Measurements from ENCODE around the gene STK17A. TPM values are rescaled to one million over a fixed set of nuclear protein-coding genes. Genes with fewer than 3 reads are reported as not detected.

STK17A gene
- total RNA-seq, 2 donors from 2014 or later = 42.4 to 55.5 TPM

GRCh38 chr7:43546231-43546630 is 36.7 kb upstream of the STK17A start:
- Histone ChIP-seq H3K4me1 (ENCODE audit: control insufficient read depth in 1 of 2, low read depth in 2 of 2) (no peaks in the 10 kb centered on the region), H3K27ac (no peak overlapping the region), H3K27me3 (replicated peaks; ENCODE audit: insufficient read depth) (no peaks in the 10 kb centered on the region), H3K36me3 (no peaks in the 10 kb centered on the region), H3K4me3 (no peak overlapping the region), H3K9me3 (no peaks in the 10 kb centered on the region)
- ATAC-seq (ENCODE audit: insufficient number of reproducible peaks, low FRiP score, low read depth) = no peak
- no peak for TF ChIP-seq CTCF (IDR thresholded peaks at IDR 0.05)
- DNase-seq (ENCODE audit: low spot score) = no peak

- no peak for DNase-seq (ENCODE audit: low spot score)
- no peaks in the 10 kb centered on the region for H3K9me3 ChIP-seq
Measured at GRCh38 chr7:43550427-43550826, 32.5 kb upstream of the STK17A start.

GRCh38 chr7:43552122-43552521 is 30.8 kb upstream of the STK17A start:
- H3K4me3 ChIP-seq = no peak overlapping the region
- ATAC-seq (ENCODE audit: insufficient number of reproducible peaks, low FRiP score, low read depth) (no peak), DNase-seq (ENCODE audit: low spot score) (no peak)
- H3K27me3 ChIP-seq (replicated peaks; ENCODE audit: insufficient read depth) = no peaks in the 10 kb centered on the region
- TF ChIP-seq CTCF (IDR thresholded peaks at IDR 0.05) = no peak
- no peaks in the 10 kb centered on the region for H3K4me1 ChIP-seq (ENCODE audit: control insufficient read depth in 1 of 2, low read depth in 2 of 2)
- H3K36me3 ChIP-seq = no peaks in the 10 kb centered on the region
- no peaks in the 10 kb centered on the region for H3K9me3 ChIP-seq
- no peak overlapping the region for H3K27ac ChIP-seq

More at GRCh38 chr7:43550427-43550826, 32.5 kb upstream of the STK17A start:
- Histone ChIP-seq H3K36me3 (no peaks in the 10 kb centered on the region), H3K27ac (no peak overlapping the region), H3K4me1 (ENCODE audit: control insufficient read depth in 1 of 2, low read depth in 2 of 2) (no peaks in the 10 kb centered on the region), H3K27me3 (replicated peaks; ENCODE audit: insufficient read depth) (no peaks in the 10 kb centered on the region), H3K4me3 (no peak overlapping the region)
- no peak for TF ChIP-seq CTCF (IDR thresholded peaks at IDR 0.05)
- ATAC-seq (ENCODE audit: insufficient number of reproducible peaks, low FRiP score, low read depth) = no peak

GRCh38 chr7:43553999-43554398 is 28.9 kb upstream of the STK17A start:
- Histone ChIP-seq H3K9me3 (no peaks in the 10 kb centered on the region), H3K27me3 (replicated peaks; ENCODE audit: insufficient read depth) (no peaks in the 10 kb centered on the region), H3K4me3 (no peak overlapping the region), H3K4me1 (ENCODE audit: control insufficient read depth in 1 of 2, low read depth in 2 of 2) (no peaks in the 10 kb centered on the region), H3K36me3 (no peaks in the 10 kb centered on the region), H3K27ac (no peak overlapping the region)
- DNase-seq (ENCODE audit: low spot score) (no peak), ATAC-seq (ENCODE audit: insufficient number of reproducible peaks, low FRiP score, low read depth) (no peak)
- TF ChIP-seq CTCF (IDR thresholded peaks at IDR 0.05) = no peak

- no peak for ATAC-seq (ENCODE audit: insufficient number of reproducible peaks, low FRiP score, low read depth)
- Histone ChIP-seq H3K36me3 (no peaks in the 10 kb centered on the region), H3K27ac (no peak overlapping the region), H3K27me3 (replicated peaks; ENCODE audit: insufficient read depth) (no peaks in the 10 kb centered on the region), H3K4me1 (ENCODE audit: control insufficient read depth in 1 of 2, low read depth in 2 of 2) (no peaks in the 10 kb centered on the region), H3K4me3 (no peak overlapping the region), H3K9me3 (no peaks in the 10 kb centered on the region)
- no peak for TF ChIP-seq CTCF (IDR thresholded peaks at IDR 0.05)
- DNase-seq (ENCODE audit: low spot score) = no peak
Measured at GRCh38 chr7:43554423-43554822, 28.5 kb upstream of the STK17A start.
